Measurements from ENCODE around the gene HIBCH. TPM values are rescaled to one million over a fixed set of nuclear protein-coding genes. Genes with fewer than 3 reads are reported as not detected.

Gene HIBCH
- polyA plus RNA-seq, 1 donor (not counting 4 experiments of a cell fraction or from before 2014, with no cell fraction given) = 19.4 TPM

- peak; percentile 75 for FAIRE-seq
- no peaks in the 10 kb centered on the region for H3K9me1 ChIP-seq (ENCODE audit: control insufficient read depth, extremely low read depth, insufficient read depth, low read length)
- dilution Hi-C loops (cut with MboI; ENCODE audit: extremely low pct_ligation_motif_present, low sequenced_read_pairs) = no loop called here
- H3K36me3 ChIP-seq (ENCODE audit: control insufficient read depth in 2 of 2, extremely low read depth in 1 of 2, insufficient read depth in 2 of 2, low read length in 2 of 2) = no peaks in the 10 kb centered on the region
- H3K9me3 ChIP-seq (ENCODE audit: control insufficient read depth, low read depth, low read length) = no peaks in the 10 kb centered on the region
- peak overlapping the region; percentile 71 to 89 (median 85) for H3K4me3 ChIP-seq (ENCODE audit: control insufficient read depth in 2 of 3, extremely low read depth in 1 of 3, insufficient read depth in 2 of 3, low read depth in 1 of 3, low read length in 3 of 3)
- TF ChIP-seq, protein P1, sequence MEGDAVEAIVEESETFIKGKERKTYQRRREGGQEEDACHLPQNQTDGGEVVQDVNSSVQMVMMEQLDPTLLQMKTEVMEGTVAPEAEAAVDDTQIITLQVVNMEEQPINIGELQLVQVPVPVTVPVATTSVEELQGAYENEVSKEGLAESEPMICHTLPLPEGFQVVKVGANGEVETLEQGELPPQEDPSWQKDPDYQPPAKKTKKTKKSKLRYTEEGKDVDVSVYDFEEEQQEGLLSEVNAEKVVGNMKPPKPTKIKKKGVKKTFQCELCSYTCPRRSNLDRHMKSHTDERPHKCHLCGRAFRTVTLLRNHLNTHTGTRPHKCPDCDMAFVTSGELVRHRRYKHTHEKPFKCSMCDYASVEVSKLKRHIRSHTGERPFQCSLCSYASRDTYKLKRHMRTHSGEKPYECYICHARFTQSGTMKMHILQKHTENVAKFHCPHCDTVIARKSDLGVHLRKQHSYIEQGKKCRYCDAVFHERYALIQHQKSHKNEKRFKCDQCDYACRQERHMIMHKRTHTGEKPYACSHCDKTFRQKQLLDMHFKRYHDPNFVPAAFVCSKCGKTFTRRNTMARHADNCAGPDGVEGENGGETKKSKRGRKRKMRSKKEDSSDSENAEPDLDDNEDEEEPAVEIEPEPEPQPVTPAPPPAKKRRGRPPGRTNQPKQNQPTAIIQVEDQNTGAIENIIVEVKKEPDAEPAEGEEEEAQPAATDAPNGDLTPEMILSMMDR (optimal IDR thresholded peaks at IDR 0.05 in 1 of 3, IDR thresholded peaks at IDR 0.05 in 1 of 3, conservative IDR thresholded peaks at IDR 0.05 in 1 of 3; ENCODE audit: extremely low read depth in 1 of 3, insufficient read depth in 2 of 3, low read length in 3 of 3) = no peak
- TF ChIP-seq EZH2 (IDR thresholded peaks at IDR 0.05; ENCODE audit: low read length) = no peak
- peak overlapping the region; percentile 73 for H3K9ac ChIP-seq (ENCODE audit: control insufficient read depth, extremely low read depth, insufficient read depth, low read length)
- no peak for DNase-seq (ENCODE audit: low read depth, low spot score)
- H3K4me1 ChIP-seq (ENCODE audit: control insufficient read depth, extremely low read depth, insufficient read depth, low read length) = peaks cover 17% of the 10 kb centered on the region
- peaks cover 13% of the 10 kb centered on the region for H3K79me2 ChIP-seq (ENCODE audit: control insufficient read depth, insufficient read depth, low read length)
- H2AFZ ChIP-seq (ENCODE audit: control insufficient read depth, low read length) = peak overlapping the region; percentile 91
- H3K4me2 ChIP-seq (ENCODE audit: control insufficient read depth, extremely low read depth, insufficient read depth, low read depth, low read length) = peak overlapping the region; percentile 98
- no peaks in the 10 kb centered on the region for H3K27me3 ChIP-seq (ENCODE audit: control insufficient read depth, extremely low read depth, insufficient read depth, low read length)
- H3K27ac ChIP-seq (ENCODE audit: control insufficient read depth, insufficient read depth, low read length) = peak overlapping the region; percentile 70
- H4K20me1 ChIP-seq (ENCODE audit: control insufficient read depth, extremely low read depth, insufficient read depth, low read length) = no peaks in the 10 kb centered on the region
Measured at GRCh38 chr2:190318514-190318913, 1.1 kb downstream of the HIBCH start.

DNA sequence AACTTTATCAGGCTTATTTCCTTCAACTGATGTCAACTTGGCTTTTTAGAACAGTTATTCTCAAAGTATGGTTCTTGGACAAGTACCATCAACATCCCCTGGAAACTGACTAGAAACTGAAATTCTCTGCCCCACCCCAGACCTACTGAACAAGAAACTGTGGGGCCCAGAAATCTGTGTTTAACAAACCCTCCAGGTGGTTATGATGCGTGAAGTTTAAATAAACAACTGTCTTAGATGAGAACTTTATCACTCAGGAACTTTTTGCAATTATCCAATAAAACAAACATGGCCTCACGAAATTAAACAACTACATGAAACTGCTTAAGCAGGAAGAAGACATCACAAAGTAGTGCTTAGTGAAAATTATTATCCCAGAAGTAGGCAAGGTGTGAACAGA, 4.4 kb downstream of the HIBCH start:
- H3K4me3 ChIP-seq (ENCODE audit: control insufficient read depth in 2 of 3, extremely low read depth in 1 of 3, insufficient read depth in 2 of 3, low read depth in 1 of 3, low read length in 3 of 3) = no peak overlapping the region
- DNase-seq (ENCODE audit: low read depth, low spot score) (no peak), FAIRE-seq (no peak)
- H3K9ac ChIP-seq (ENCODE audit: control insufficient read depth, extremely low read depth, insufficient read depth, low read length) = no peak overlapping the region
- no peak overlapping the region for H3K27ac ChIP-seq (ENCODE audit: control insufficient read depth, insufficient read depth, low read length)
- H3K9me1 ChIP-seq (ENCODE audit: control insufficient read depth, extremely low read depth, insufficient read depth, low read length) = no peaks in the 10 kb centered on the region
- H2AFZ ChIP-seq (ENCODE audit: control insufficient read depth, low read length) = no peak overlapping the region
- peaks cover 0 to 3% of the 10 kb centered on the region in 2 experiments for H3K36me3 ChIP-seq (ENCODE audit: control insufficient read depth in 2 of 2, extremely low read depth in 1 of 2, insufficient read depth in 2 of 2, low read length in 2 of 2)
- H4K20me1 ChIP-seq (ENCODE audit: control insufficient read depth, extremely low read depth, insufficient read depth, low read length) = no peaks in the 10 kb centered on the region
- no peaks in the 10 kb centered on the region for H3K27me3 ChIP-seq (ENCODE audit: control insufficient read depth, extremely low read depth, insufficient read depth, low read length)
- no peak overlapping the region for H3K4me2 ChIP-seq (ENCODE audit: control insufficient read depth, extremely low read depth, insufficient read depth, low read depth, low read length)
- H3K4me1 ChIP-seq (ENCODE audit: control insufficient read depth, extremely low read depth, insufficient read depth, low read length) = peaks cover 22% of the 10 kb centered on the region
- dilution Hi-C loops (cut with MboI; ENCODE audit: extremely low pct_ligation_motif_present, low sequenced_read_pairs) = no loop called here
- TF ChIP-seq, protein P1 (optimal IDR thresholded peaks at IDR 0.05 in 1 of 3, IDR thresholded peaks at IDR 0.05 in 1 of 3, conservative IDR thresholded peaks at IDR 0.05 in 1 of 3; ENCODE audit: extremely low read depth in 1 of 3, insufficient read depth in 2 of 3, low read length in 3 of 3) = no peak
- TF ChIP-seq EZH2 (IDR thresholded peaks at IDR 0.05; ENCODE audit: low read length) = no peak
- no peaks in the 10 kb centered on the region for H3K9me3 ChIP-seq (ENCODE audit: control insufficient read depth, low read depth, low read length)
- H3K79me2 ChIP-seq (ENCODE audit: control insufficient read depth, insufficient read depth, low read length) = peaks cover 15% of the 10 kb centered on the region
